ENCODE results near the gene USP10. TPM values are rescaled to one million over a fixed set of nuclear protein-coding genes. Genes with fewer than 3 reads are reported as not detected.

Gene USP10
- total RNA-seq, 1 donor from 2014 or later = 107 TPM

DNA sequence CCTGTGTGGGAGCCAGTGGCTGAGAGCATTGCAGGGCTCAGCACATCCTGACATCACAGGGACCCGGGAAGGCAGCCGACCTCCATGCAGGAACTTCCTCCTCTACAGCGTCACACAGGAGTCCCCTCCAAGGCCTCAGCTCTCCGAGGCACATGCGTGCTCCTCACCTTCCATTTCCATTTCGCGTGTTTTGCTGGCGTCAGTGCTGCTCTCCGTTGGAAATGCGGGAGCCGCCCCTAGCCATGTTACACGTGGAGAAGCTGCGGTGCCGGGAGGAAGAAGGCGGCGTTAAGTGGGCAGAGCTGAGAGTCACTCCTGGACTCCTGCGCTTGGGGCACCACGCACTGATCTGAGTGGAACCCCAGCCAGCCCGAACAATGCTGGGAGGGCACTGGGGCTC lies 94.8 kb downstream of the USP10 start:
- peaks cover 8% of the 10 kb centered on the region for H3K4me1 ChIP-seq (ENCODE audit: insufficient read depth, low read length)
- H3K27ac ChIP-seq (ENCODE audit: low read depth, low read length) = no peak overlapping the region
- no peaks in the 10 kb centered on the region for H3K27me3 ChIP-seq (ENCODE audit: insufficient read depth, low read length)
- no peak overlapping the region for H3K4me2 ChIP-seq (ENCODE audit: low read length)
- no peaks in the 10 kb centered on the region for H3K36me3 ChIP-seq (ENCODE audit: insufficient read depth, low read length)
- no peaks in the 10 kb centered on the region for H3K9me3 ChIP-seq (ENCODE audit: insufficient read depth, low read depth, low read length)
- Mint-ChIP-seq H3K4me3 (ENCODE audit: unreplicated experiment) (no peak overlapping the region), H3K4me1 (ENCODE audit: low read depth, unreplicated experiment) (no peaks in the 10 kb centered on the region), H3K36me3 (ENCODE audit: low read depth, unreplicated experiment) (peaks cover 3% of the 10 kb centered on the region), H3K27me3 (ENCODE audit: low read depth, unreplicated experiment) (peaks cover 2% of the 10 kb centered on the region), H3K27ac (ENCODE audit: unreplicated experiment) (no peak overlapping the region), H3K9me3 (ENCODE audit: unreplicated experiment) (no peaks in the 10 kb centered on the region)
- FAIRE-seq = no peak
- H3K4me3 ChIP-seq (ENCODE audit: insufficient read depth, low read depth, low read length) = no peak overlapping the region
- no peak overlapping the region for H2AFZ ChIP-seq (ENCODE audit: low read depth, low read length)
- TF ChIP-seq, protein P1, sequence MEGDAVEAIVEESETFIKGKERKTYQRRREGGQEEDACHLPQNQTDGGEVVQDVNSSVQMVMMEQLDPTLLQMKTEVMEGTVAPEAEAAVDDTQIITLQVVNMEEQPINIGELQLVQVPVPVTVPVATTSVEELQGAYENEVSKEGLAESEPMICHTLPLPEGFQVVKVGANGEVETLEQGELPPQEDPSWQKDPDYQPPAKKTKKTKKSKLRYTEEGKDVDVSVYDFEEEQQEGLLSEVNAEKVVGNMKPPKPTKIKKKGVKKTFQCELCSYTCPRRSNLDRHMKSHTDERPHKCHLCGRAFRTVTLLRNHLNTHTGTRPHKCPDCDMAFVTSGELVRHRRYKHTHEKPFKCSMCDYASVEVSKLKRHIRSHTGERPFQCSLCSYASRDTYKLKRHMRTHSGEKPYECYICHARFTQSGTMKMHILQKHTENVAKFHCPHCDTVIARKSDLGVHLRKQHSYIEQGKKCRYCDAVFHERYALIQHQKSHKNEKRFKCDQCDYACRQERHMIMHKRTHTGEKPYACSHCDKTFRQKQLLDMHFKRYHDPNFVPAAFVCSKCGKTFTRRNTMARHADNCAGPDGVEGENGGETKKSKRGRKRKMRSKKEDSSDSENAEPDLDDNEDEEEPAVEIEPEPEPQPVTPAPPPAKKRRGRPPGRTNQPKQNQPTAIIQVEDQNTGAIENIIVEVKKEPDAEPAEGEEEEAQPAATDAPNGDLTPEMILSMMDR (IDR thresholded peaks at IDR 0.05; ENCODE audit: insufficient read depth, low read depth, low read length) = no peak
- no peak for TF ChIP-seq EZH2 (IDR thresholded peaks at IDR 0.05; ENCODE audit: insufficient read depth, low read length)
- H3K79me2 ChIP-seq (ENCODE audit: insufficient read depth, low read length) = no peaks in the 10 kb centered on the region
- H3K9ac ChIP-seq (ENCODE audit: low read length) = no peak overlapping the region
- DNase-seq (ENCODE audit: low read depth) = no peak
- no peaks in the 10 kb centered on the region for H4K20me1 ChIP-seq (ENCODE audit: insufficient read depth, low read length)

DNA sequence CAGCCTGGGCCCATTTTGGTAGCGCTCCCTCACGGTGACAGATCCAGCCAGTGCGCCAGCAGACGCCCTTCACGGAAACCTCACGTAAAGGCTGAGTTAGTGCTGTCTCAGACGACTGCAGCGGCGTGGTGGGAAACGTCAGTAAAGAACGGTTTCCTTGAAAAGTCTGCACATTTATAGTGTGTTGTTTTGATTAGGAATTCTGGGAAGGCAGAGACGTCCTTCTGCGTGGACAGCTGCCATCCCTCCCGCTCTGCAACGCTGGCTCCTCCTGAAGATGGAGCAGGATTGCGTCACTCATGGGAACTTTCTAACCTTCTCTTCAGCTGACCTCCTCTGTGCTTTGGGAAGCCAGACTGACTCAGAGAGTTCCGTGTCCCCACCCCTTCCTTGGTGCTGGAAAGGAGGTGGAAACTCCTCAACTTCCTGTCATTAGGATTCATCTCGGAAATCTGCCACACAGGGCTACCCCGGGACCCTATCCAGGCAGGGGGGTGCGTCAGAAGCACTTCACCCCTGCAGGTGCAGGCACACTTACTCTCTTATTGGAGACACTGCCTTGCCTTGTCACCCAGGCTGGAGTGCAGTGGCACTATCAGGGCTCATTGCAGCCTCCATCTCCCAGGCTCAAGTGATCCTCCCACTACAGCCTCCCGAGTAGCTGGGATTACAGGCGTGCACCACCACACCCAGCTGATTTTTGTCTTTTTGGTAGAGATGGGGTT lies 95.7 kb downstream of the USP10 start:
- H4K20me1 ChIP-seq (ENCODE audit: insufficient read depth, low read length) = no peaks in the 10 kb centered on the region
- H3K4me2 ChIP-seq (ENCODE audit: low read length) = peak overlapping the region; percentile 36
- H3K4me3 ChIP-seq (ENCODE audit: insufficient read depth, low read depth, low read length) = no peak overlapping the region
- no peaks in the 10 kb centered on the region for H3K79me2 ChIP-seq (ENCODE audit: insufficient read depth, low read length)
- FAIRE-seq = peak; percentile 87
- peaks cover 3% of the 10 kb centered on the region for H3K36me3 Mint-ChIP-seq (ENCODE audit: low read depth, unreplicated experiment)
- H3K27me3 ChIP-seq (ENCODE audit: insufficient read depth, low read length) = no peaks in the 10 kb centered on the region
- no peak overlapping the region for H3K4me3 Mint-ChIP-seq (ENCODE audit: unreplicated experiment)
- H3K9me3 Mint-ChIP-seq (ENCODE audit: unreplicated experiment) = no peaks in the 10 kb centered on the region
- H3K9ac ChIP-seq (ENCODE audit: low read length) = no peak overlapping the region
- peak overlapping the region; percentile 35 for H3K27ac ChIP-seq (ENCODE audit: low read depth, low read length)
- H2AFZ ChIP-seq (ENCODE audit: low read depth, low read length) = peak overlapping the region; percentile 35
- no peaks in the 10 kb centered on the region for H3K36me3 ChIP-seq (ENCODE audit: insufficient read depth, low read length)
- H3K4me1 Mint-ChIP-seq (ENCODE audit: low read depth, unreplicated experiment) = peaks cover under 1% of the 10 kb centered on the region
- H3K27ac Mint-ChIP-seq (ENCODE audit: unreplicated experiment) = no peak overlapping the region
- H3K4me1 ChIP-seq (ENCODE audit: insufficient read depth, low read length) = peaks cover 8% of the 10 kb centered on the region
- no peaks in the 10 kb centered on the region for H3K27me3 Mint-ChIP-seq (ENCODE audit: low read depth, unreplicated experiment)
- H3K9me3 ChIP-seq (ENCODE audit: insufficient read depth, low read depth, low read length) = no peaks in the 10 kb centered on the region
- TF ChIP-seq, protein P1 (IDR thresholded peaks at IDR 0.05; ENCODE audit: insufficient read depth, low read depth, low read length) = no peak
- TF ChIP-seq EZH2 (IDR thresholded peaks at IDR 0.05; ENCODE audit: insufficient read depth, low read length) = no peak
- peak; percentile 85 for DNase-seq (ENCODE audit: low read depth)
